Inferior parietal cortex (tissue), 1 donor: ENCODE measurements around the gene CACNA1A.

Source experiments
- DNase-seq: peaks from one replicate; pipeline ENCODE4 v3.0.0-alpha.2; 2016; ENCODE audit errors: extremely low spot score

The CACNA1A gene

DNA sequence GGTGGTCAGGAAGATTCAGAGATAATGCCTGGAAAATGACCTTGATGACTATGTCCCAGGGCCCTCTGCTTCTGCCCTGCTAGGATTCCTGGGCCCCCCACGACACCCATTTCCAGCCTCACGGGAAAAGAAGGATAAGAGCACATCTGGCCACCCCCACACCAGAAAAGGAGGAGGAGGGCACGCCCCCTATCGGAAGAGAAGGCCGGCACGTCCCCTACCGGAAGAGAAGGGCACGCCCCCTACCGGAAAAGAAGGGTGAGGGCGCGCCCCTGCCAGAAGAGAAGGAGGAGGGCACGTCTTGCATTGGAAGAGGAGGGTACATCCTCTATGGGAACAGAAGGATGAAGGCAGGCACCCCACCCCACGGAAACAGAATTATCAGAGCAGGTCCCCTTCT is 271.8 kb downstream of the CACNA1A start:
- no peak for DNase-seq

DNA sequence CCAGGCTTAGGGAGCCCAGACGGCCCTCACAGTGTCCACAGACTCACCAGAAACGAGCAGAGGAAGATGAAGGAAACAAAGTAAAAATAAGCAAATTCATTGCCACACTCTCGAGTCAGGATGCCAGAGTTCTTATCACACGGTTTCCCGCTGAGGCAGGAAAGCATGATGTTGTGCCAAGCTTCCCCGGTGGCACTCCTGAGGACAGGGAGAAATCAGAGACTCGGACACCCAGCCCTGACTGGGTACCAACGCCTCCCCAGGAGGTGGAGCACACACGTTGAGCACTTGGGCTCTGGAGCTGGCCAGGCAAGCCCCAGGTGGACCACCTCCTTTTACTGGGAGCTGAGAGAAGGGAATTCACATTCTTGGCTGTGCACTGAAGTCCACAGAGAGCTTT is 274.6 kb downstream of the CACNA1A start:
- no peak for DNase-seq

DNA sequence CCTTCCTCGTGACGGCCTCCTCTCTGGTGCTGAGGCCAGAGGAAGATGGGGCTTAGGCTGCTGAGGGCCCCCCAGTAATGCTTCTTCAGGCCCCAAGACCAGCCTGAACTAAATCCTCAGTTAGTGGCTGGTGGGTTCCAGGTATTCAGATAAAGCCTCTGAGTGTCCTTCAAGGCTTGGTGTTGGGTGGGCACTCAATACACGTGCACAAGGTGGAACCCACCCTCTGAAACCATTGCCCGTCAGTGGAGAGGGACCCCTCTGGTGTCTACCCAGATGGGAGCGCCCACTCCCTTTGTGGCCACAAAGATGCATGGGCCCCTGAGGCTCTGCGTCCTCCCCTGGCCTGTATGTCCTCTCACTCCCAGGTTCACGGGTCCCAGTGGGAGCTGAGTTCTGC is 277.0 kb downstream of the CACNA1A start:
- DNase-seq = no peak

DNA sequence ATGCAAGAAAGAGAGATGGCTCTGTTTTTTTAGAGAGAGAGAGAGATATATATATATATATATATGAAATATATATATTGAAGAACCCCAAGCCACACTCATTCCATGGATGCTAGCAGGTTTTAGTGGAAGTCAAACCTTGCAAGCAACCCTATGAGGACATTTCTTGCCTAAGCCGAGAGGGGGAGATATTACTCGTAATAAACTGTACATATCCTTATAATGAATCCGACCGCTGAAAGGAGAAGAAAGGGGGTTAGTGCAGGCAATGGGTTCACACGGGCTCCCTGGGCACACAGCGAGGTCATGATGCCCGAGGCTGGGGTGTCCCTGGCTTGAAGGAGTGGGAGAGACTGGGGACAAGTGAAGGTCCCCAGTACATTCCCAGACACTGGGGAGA is 277.7 kb downstream of the CACNA1A start:
- no peak for DNase-seq

DNA sequence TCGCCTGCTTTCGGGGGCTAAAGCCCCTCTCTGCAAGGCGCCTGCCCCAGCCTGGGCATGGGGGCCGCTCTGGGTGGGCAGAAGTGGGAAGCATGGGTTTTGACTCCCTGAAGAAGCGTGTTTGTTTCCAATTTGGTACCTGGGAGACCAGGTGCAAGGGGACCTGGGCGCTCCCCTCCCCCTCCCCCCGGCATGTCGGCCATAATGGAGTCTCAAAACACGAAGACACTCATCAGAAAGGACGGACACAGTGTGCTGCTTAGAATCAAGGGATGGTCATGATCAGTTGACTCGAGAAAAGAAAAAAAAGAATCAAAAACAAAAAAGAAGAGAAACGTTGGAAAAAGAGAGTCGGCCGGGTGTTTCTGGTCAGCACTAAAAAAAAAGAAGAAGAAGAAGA is 279.3 kb downstream of the CACNA1A start:
- no peak for DNase-seq

DNA sequence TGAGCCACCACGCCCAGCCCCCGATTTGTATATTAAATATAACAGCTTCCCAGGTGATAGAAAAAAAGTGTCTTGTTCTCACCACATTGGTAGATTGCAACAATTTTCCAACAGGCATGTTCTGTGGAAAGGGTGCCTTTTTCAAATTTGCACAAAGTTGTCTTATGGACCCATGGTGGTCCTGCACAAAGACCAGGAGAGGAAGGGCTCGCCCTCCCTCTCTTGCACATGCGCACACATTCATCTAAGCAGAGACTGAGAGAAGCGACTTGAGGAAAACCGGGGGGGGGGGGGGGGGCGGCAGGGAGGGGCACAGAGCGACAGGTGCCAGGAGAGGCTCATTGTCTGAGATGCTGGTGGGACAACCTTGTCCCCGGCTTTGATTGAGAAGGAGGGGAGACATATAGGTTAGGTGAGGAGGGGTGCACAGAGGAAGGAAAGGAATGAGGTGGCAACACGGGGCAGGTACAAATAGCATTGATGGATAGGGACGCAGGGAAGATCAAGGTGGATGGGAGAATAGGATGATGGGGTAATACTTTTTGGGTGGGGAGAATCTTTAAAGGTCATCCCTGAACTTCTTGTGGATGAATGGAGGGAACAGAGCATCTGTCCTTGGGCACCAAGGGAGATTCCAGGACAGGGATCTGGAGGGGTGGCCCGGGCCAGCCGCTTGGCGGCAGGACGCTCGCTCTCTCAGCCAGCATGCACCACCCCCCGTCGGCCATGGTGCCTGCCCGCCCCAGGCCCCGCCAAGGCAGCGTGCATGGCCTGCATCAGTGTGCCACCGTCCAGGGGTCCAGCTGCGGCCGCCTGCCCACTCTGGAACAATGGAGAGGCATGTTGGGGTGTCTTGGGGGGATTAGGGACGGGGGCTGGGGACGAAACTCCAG is 280.1 kb downstream of the CACNA1A start:
- no peak for DNase-seq

DNA sequence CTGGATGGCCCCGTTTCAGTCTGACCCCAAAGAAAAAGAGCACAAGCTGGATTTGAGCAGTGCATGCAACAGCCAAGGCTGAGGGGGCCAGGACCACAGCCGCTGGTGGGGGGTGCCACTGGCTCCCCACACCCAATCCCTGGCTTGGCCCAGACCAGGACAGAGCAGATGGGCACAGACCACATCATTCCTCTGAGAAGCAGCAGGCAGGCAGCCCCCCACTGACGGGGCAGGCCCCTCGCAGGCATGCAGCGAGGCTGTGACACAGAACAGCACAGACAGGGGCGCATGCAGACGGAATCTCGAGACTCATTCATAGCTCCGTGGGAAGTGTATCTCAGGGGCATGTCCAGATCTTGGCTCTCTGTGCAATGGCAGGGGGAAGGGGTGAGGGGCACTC is 281.2 kb downstream of the CACNA1A start:
- DNase-seq = no peak

DNA sequence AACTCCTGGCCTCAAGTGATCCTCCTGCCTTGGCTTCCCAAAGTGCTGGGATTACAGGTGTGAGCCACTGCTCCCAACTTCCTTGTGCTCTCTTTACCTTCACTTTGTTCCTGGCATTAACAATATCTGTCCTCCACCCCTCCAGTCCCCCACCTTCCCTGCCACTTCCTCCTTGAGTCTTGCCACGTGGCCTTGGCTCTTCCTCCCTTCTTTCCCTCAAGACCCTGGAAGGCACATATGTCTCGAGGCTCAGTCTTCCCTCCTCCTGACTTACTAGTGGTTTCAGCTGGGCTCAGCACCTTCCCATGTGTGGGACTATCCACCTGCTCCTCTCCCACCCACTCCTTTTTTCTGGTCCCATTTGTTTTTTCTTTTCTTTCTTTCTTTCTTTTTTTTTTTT is 285.4 kb downstream of the CACNA1A start:
- no peak for DNase-seq

DNA sequence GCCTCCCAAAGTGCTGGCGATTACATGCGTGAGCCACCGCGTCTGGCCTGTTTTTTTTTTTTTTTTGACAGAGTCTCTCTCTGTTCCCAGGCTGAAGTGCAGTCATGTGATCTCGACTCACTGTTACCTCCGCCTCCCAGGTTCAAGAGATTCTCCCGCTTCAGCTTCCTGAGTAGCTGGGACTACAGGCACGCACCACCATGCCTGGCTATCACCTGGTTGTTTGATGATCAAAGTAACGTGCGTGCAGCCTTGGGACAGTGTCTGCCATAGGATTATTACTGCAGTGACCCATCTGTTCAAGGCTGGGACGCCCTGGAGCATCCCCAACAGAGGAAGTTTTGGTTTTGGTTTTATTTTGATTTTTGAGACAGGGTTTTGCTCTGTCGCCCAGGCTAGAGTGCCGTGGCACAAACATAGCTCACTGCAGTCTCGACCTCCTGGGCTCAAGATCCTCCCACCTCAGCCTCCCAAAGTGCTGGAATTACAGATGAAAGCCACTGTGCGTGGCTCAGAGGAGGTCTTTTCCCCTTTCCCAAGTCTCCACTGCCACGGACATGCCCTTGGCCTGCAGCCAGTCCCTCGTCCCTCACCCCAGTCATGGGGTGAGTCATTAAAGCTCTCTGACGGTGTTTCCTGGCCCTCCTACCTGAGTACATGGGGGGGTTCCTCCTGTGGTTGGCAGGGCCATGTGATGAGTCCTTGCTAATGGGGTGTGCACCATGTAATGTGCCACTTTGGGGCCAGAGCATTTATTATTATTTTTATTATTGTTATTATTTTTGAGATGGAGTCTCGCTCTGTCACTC is 290.5 kb downstream of the CACNA1A start:
- DNase-seq = no peak

DNA sequence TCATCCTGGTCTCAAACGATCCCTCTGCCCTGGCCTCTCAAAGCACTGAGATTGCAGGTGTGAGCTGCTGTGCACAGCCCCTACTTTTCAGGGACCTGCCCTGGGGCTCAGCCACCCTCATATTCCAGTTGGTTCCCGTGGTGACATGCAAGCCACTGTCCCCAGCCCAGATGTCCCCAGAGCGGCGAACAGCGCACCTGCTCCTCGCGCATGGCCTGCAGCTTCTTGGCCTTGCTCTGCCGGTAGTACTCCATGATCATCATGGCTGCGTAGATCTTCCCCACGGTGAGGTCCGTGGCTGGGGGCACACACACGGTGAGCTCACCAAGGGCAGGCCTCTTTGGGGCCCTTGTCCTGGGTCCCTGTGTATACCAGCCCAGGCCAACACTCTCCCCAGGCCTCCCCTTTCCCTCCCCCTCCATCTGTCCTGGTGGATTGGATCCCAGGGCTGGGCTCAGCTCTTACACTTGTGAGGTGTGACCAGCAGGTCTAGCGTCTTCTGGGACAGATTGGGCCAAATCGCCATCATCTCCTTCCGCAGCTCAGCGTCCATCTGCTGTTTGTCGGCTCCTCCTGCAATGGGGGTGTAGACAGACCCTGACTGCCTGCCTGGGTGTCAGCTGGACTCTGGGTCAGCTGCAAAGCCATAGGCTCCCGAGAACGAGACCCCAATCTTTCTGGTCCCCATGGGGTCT is 292.1 kb downstream of the CACNA1A start:
- DNase-seq = no peak

DNA sequence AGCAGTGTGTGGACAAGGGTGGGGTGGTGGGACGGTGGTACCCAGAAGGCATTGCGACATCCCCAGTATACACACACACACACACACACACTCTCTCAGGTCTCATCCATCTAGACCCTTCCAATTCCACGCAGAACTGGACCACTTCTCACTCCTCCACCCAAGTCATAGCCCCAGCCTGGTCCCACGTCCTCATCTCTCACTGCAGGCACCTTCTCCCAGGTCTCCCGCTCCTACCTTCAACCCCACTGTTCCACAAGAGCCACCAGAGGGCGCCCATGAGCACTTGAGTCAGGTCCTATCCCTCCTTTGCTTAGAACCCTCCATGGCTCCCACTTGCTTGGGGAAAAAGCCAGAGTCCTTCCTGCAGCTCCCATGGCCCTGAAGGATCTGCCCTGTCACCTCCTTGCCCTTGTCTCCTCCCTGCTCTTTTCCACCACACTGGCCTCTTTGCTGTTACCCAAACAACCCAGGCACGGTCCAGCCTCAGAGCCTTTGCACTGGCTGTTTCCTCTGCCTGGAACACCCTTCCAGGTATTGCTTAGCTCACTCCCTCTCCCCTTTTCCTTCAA is 293.4 kb downstream of the CACNA1A start:
- DNase-seq = peak; percentile 30

DNA sequence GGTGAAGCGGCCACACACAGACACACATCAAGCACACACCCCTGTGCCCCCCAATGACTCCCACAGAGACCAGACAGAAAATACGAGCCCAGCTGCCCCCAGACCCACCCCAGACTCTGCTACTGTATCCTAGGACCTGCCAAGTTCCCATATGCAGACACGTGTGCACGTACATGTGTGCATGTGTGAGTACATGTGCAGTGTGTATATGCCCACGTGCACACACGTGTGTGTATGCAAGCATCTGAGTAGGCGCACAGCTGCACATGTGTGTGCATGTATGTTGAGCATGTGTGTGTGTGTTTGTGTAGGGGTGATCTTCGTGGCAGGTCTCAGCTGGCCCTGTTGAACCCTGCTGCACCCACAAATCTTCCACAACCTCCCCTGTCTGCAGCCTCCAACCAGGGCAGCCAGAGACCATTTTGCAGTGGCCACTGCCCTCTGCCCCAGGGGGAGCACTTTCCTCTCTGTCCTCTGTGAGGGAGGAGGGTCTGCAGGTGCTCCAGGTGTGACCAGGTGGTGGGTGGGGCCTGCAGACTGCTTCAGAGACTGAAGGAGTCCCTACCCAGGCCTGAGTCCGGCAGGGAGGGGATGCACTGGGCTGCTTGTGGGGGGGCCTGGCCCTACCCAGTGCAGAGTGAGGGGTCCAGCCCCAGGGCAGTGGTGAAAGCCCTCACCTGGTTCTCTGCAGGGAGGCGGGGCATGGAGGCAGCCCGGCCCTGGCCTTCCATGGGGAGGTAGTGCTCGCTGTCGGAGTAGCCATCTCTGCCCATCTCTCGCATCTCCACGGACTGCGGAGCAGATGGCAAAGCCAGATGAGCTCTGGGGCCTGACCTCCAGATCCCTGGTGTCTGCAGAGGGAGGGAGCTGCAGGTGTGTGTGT is 294.6 kb downstream of the CACNA1A start:
- DNase-seq = no peak

DNA sequence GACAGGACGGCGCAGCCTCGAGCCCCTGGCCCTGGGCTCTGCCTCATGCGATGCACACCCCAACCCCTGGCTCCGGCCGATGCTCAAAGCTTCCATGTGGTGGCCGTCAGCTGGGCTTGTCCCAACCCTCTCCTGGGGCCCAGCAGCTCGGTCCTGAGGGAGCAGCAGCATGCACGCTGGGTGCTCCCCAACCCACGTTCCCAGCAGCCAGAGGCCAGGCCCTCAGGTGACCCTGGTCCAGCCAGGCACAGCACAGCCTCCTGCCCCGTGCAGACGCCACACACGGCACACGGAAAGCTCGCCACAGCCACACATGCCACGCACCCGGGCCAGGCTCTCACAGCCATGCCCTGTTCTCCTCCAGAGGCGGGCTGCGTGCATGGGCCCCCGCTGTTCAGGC is 295.3 kb downstream of the CACNA1A start:
- DNase-seq = no peak

DNA sequence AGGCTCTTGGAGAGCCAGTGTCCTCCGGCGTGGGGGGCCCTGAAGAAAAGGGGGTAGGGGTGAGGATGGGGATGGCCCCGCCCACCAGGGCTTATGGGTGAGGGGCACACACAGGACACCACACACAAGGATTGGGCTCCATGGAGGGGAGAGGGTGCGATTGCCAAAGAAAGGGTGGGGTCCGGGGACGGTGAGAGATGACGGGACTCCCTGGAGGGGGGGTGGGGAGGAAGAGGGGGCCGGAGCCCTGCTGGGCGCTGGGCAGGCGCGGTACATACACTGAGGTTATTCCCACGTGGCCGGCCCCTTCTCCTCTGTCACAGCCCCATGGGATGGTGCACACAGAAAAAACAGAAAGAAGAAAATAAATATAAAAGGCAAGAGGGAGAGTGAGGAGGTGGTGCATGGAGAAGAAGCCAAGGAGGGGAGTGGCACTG is 295.9 kb downstream of the CACNA1A start:
- no peak for DNase-seq

DNA sequence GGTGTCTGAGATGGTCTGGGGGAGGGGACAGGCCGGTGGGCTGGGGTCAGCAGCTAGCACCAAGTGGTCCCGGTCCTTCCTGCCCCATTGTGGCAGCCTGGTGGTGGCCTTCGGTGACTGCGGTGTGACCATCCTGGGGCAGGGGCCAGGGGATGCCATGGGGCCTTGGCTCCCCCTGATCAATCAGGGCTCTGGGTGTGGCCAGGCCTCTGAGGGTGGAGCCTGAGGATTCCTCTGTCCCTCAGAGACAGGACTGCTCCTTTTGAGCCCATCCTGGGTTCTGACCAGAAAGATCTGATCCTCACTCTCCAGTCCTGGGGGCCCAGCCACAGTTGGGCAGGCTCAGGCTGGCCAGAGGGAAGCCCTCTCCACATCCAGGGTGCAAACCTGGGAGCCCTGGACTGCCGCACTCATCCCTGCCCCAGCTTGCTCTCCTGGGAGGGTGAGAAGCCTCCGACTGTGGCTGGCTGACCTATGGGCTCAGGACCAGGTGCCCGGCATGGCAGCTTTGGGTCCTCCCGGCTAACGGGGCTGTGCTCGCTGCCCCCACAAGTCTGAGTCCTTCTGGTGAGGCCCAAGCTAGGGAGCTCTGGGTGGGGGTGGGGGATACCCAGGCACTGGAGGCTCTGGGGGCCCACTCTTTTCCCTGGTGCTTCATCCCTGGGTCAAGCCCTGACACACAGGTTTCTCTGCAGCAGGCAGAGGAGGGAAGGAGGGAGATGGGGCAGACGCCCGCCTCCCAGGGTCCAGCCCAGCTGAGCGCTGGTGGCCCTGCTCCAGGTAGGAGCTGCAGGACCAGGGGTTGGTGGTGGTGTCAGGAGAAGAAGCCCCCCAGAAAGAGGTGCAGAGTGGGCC is 296.6 kb downstream of the CACNA1A start:
- no peak for DNase-seq

DNA sequence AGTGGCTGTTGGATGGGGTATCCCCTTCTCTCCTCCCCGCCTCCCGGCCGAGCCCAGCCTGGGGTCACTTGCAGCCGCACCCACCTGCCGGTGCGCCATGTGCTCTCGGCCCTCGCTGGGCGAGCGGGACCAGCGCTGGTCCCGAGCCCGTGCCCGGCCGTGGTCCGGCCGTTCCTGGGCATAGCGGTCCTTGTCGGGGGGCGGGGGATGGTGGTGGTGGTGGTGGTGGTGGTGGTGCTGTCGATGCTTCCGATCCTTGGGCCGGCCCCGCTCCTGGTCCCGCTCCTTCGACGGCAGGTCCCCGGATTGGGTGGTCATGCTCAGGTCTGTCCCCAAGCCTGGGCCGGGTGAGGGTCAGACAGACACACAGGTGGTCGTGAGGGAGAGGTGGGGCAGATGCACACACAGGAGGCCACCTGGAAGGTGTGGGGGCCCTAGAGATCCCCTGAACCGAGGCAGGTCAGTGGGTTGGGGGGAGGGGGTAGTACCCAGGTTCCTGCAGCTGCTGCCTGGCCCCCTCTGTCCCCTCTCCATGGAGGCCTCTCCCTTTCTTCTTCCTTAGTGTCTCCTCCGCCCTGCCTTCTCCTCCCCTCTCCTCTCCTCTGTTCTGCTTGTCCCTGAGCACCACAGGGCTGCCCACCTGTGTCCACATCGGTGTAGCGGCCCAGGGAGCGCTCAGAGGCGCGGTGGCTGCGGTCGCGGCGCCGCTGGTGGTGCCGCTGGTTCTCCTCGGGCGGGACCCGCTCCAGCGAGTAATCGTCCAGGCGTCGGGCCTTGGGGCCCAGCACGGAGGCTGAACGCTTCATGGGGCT is 297.4 kb downstream of the CACNA1A start:
- no peak for DNase-seq

DNA sequence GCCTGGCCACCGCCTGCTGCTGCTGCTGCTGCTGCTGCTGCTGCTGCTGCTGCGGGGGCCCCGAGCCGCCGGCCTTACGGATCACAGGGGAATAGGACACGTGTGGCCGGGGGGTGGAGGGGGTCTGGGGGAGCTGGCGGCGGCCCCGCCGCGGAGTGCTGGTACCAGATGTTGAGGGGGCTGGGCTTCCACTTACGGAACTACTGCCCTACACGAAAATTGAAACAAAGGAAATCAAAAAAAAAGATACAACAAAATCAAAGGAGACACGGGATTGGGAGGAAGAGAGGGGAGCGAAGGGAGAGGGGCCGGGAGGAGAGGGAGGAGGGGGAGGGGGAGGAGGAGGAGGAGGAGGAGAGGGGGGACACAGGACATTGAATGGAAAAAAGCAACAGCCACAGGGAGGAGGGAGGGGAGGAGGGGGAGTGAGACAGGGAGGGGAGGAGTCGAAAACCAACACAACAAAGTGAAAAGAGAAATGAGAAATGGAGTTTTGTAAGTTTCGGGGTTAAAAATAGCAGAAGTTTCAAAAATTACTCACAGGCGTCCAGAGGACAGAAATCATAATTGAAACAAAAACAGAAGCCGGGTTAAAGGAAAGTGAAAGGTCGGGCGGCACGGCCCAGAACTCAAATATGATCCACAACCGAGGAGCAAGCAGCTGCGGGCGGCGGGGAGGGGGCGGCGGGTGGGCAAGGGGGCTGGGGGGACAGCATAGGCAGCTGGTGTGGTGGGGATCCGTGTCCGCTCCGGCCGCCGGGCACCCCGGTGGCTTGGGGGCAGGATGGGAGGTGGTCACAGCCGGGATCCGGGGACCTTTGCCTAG is 298.2 kb downstream of the CACNA1A start:
- DNase-seq = no peak

DNA sequence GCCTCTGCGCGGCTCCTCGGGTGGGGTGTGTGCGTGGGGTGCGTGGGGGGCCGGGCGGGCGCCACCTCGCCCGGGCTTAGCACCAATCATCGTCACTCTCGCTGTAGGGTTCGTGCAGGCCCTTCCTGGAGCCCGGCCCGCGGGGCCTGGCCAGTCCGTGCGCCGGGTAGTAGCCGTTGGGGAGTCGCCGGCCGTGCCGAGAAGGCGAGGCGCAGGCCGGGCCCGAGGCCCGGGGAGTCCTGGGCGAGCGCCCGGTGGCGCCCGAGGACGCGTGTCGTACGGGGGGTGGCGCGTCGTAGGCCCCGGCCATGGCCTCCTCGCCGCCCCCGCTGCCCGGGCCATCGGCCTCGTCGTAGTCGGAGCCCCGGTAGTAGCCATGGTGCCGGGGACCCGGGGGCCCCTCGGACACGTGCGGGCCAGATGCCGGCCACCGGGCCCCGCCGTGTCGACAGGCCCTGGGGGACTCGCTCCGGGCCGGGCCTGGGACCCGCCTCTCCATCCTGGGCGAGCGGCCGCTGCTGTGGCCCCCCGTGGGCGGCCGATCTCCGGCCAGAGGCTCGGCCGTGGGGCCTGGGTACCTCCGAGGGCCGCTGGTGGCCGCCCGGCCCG is 298.9 kb downstream of the CACNA1A start:
- no peak for DNase-seq
